ENCODE data around the gene RAB40C. TPM values are rescaled to one million over a fixed set of nuclear protein-coding genes. Genes with fewer than 3 reads are reported as not detected.

Gene RAB40C
- total RNA-seq, 1 donor from 2014 or later, result 20.0 TPM

DNA sequence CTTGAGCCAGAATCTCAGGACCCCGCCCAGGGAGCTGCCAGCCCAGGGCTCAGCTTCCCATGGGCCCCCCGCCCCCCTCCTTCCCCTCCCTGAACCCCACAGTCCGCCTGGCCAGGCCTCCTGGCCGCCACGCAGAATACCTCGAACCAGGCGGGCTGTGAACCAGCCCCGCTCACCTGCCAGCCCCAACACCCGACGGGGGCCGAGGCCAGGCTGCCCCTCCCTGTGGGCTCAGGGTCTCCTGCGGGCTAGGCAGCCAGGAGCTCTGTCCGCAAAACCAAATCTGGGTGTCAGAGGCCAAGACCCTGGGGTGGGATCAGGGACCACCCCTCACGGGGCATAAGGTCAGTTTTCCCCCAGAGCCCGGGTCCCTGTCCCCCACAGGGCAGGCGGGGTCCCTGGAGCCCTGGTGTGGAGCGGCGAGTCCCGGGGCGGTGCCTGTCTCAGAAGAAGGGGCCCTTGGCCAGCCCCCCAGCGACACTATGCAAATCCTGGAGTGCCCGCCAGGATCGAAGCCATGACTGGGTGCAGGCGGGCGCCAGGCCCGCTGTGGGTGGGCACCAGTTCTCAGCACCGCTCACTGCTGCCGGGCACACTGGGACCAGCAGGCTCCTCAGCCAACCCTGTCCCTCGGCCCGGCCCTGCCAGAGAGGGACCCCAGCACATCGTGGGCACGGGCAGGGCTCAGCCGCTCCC lies 36.1 kb upstream of the RAB40C start:
- H3K27ac Mint-ChIP-seq (ENCODE audit: unreplicated experiment), result no peak overlapping the region
- peaks cover 8% of the 10 kb centered on the region for H3K4me1 Mint-ChIP-seq (ENCODE audit: unreplicated experiment)
- H3K4me3 Mint-ChIP-seq (ENCODE audit: unreplicated experiment), result no peak overlapping the region
- H3K27me3 Mint-ChIP-seq (ENCODE audit: unreplicated experiment), result peaks cover 2% of the 10 kb centered on the region
- no peak for DNase-seq (ENCODE audit: extremely low spot score, unreplicated experiment)
- H3K9me3 Mint-ChIP-seq (ENCODE audit: unreplicated experiment), result no peaks in the 10 kb centered on the region
- peaks cover 3% of the 10 kb centered on the region for H3K36me3 Mint-ChIP-seq (ENCODE audit: unreplicated experiment)
- TF ChIP-seq, protein P1, sequence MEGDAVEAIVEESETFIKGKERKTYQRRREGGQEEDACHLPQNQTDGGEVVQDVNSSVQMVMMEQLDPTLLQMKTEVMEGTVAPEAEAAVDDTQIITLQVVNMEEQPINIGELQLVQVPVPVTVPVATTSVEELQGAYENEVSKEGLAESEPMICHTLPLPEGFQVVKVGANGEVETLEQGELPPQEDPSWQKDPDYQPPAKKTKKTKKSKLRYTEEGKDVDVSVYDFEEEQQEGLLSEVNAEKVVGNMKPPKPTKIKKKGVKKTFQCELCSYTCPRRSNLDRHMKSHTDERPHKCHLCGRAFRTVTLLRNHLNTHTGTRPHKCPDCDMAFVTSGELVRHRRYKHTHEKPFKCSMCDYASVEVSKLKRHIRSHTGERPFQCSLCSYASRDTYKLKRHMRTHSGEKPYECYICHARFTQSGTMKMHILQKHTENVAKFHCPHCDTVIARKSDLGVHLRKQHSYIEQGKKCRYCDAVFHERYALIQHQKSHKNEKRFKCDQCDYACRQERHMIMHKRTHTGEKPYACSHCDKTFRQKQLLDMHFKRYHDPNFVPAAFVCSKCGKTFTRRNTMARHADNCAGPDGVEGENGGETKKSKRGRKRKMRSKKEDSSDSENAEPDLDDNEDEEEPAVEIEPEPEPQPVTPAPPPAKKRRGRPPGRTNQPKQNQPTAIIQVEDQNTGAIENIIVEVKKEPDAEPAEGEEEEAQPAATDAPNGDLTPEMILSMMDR (IDR thresholded peaks at IDR 0.05), result no peak

DNA sequence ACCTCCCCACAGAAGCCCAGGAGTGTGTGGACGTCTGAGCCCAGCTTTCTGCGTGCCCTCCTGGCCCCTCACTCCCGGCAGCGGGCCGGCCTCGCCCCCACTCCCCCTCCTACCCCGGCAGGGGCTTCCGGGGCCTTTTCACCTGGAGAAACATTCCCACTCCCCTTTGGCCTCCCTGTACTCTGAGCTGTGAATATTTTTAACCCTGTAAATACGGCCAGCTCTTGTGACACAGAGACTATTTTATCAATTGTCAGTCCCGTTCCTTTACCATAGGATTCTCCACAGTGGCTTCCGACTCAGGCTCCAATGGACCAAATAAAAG lies 35.6 kb upstream of the RAB40C start:
- H3K9me3 Mint-ChIP-seq (ENCODE audit: unreplicated experiment), result no peaks in the 10 kb centered on the region
- DNase-seq (ENCODE audit: extremely low spot score, unreplicated experiment), result no peak
- H3K36me3 Mint-ChIP-seq (ENCODE audit: unreplicated experiment), result peaks cover 3% of the 10 kb centered on the region
- H3K27ac Mint-ChIP-seq (ENCODE audit: unreplicated experiment), result peak overlapping the region; percentile 10
- peaks cover 2% of the 10 kb centered on the region for H3K27me3 Mint-ChIP-seq (ENCODE audit: unreplicated experiment)
- TF ChIP-seq, protein P1 (IDR thresholded peaks at IDR 0.05), result no peak
- H3K4me3 Mint-ChIP-seq (ENCODE audit: unreplicated experiment), result no peak overlapping the region
- peaks cover 8% of the 10 kb centered on the region for H3K4me1 Mint-ChIP-seq (ENCODE audit: unreplicated experiment)

DNA sequence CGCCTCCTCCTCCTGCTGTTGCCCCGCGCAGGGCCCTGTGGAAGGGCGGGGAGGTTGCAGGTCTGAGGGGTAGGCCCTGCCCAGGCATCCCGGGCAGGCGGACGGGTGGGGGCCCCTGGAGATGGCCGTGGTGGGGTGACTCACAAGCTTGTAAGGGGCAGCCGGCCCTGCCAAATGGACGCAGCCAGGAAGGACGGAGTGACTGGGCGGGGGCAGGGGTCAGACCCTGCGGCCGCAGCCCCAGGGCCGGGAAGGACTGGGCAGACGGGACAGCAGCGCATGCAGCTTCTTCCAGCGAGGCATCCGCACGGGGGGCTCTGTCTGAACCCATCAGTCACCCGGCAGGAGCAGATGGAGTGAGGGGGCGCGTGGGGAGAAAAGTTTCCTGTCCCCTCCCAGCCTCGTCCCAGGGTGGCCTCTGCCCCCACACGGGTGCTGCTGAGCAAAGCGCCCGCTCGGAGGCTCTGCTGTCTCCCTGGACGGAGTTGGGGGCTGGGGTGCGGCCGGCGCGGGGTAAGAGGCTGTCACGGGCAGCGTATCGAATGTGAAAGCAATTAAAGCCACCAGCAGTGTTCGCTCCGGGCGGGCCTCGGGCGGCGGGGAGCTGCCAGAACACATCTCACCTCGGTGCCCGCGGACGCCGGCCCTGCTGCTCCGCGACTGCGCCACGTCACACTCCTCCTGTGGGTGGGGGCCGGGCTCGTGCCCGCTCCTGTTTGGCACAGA lies 35.1 kb upstream of the RAB40C start:
- Mint-ChIP-seq H3K4me3 (ENCODE audit: unreplicated experiment) (no peak overlapping the region), H3K4me1 (ENCODE audit: unreplicated experiment) (peaks cover 10% of the 10 kb centered on the region), H3K36me3 (ENCODE audit: unreplicated experiment) (peaks cover 3% of the 10 kb centered on the region), H3K9me3 (ENCODE audit: unreplicated experiment) (no peaks in the 10 kb centered on the region), H3K27me3 (ENCODE audit: unreplicated experiment) (peaks cover 2% of the 10 kb centered on the region), H3K27ac (ENCODE audit: unreplicated experiment) (peak overlapping the region; percentile 10)
- TF ChIP-seq, protein P1 (IDR thresholded peaks at IDR 0.05), result no peak
- no peak for DNase-seq (ENCODE audit: extremely low spot score, unreplicated experiment)

DNA sequence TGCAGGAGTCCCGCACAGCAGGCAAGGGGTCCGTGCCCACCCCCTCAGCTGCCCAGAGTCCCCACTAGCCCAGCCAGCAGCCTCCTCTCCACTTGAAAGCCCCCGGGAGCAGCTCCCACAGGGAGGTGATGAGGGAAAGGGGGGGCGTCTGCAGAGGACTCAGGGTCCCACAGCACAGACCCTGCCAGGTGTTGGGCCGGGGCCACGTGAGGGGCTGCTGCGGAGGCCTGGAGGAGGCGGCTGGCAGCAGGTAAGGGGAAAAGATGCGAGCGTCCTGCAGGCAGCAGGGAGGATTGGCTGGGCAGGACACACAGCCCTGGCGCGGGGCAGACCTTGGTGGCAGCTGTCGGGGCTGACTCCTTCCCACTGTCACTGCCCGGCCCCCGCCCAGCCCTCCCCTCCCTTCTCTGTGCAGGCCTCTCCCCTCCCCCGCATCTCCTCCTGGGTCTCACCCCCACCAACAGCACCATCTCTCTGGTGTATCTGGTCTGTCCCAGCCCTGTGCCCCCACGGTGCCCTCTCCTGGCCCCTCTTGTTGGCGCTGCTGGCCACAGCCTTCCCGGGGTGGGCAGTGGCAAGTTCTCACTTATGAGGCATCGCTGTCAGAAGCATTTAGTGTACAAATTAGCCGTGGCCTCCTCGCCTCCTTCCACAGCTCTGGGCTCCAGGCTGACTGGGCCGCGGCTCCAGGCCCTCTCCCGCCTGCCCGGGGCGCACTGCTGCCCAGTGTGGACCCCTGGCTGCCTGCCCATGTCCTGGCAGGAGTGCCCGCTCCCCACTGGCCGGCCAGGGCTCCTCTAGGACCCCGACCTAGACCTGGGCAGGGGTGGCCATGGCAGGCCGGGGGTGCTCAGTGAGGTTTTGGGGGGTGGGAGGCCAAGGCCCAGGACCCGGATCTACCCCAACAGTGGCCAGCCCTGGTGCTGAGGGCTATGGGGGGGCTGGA lies 34.1 kb upstream of the RAB40C start:
- no peak for DNase-seq (ENCODE audit: extremely low spot score, unreplicated experiment)
- Mint-ChIP-seq H3K9me3 (ENCODE audit: unreplicated experiment) (no peaks in the 10 kb centered on the region), H3K27me3 (ENCODE audit: unreplicated experiment) (peaks cover 2% of the 10 kb centered on the region), H3K36me3 (ENCODE audit: unreplicated experiment) (peaks cover 3% of the 10 kb centered on the region), H3K27ac (ENCODE audit: unreplicated experiment) (no peak overlapping the region), H3K4me3 (ENCODE audit: unreplicated experiment) (no peak overlapping the region), H3K4me1 (ENCODE audit: unreplicated experiment) (peaks cover 10% of the 10 kb centered on the region)
- TF ChIP-seq, protein P1 (IDR thresholded peaks at IDR 0.05), result no peak
